SK-N-MC (cell line): ENCODE measurements around the gene C12orf56.

Experiments used
- EZH2 ChIP-seq: fragments of 200-600 bp; sonication (generic); IDR thresholded peaks from one replicate; pipeline ENCODE4 v1.6.1; 2017; ENCODE audit warnings: antibody characterized with exemption
- FOXP2 ChIP-seq: optimal IDR thresholded peaks from 2 replicates; pipeline ENCODE3; 2011; ENCODE audit warnings: mild to moderate bottlenecking, moderate library complexity; ENCODE audit not compliant: insufficient read depth; ENCODE audit errors: extremely low read length, control extremely low read depth
- POLR2AphosphoS5 ChIP-seq: IDR thresholded peaks from 2 replicates; pipeline ENCODE4 v1.6.1; 2012; ENCODE audit warnings: mild to moderate bottlenecking, low read depth, low read length, borderline replicate concordance

DNA sequence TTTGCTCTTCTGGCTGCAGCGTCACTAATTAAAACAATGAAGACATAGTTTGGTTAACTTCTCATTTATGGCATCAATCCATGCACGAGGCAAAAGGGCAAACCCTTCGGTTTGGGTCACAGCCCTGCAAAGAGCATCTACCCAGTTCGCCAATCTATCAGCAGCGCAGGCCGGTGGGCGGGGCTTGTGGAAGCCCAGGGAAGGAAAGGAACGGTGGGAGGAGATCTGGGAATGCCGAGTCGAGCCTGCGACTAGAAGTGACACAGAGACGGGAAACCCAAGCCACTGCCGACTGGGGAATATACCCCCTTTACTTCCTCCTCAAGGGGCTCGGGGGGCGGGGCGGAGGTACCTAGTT, 168.9 kb downstream of the C12orf56 start:
- TF ChIP-seq POLR2AphosphoS5 = peak; percentile 48; the same call in 1 of the 2 replicates
- TF ChIP-seq EZH2 = no peak
- TF ChIP-seq FOXP2 = no peak
